HEK293 (cell line): ENCODE results near the gene SRD5A3.
A peak's percentile ranks its signal among the peaks of the same experiment; 100 is the strongest.

ENCODE experiments used
- CTCF ChIA-PET: fragments of 350-600 bp; formaldehyde crosslinking; extraction: SDS; loops from one replicate; lab custom pipeline; 2021; ENCODE audit warnings: antibody characterized with exemption; lab: Yijun Ruan, JAX
- POLR2A ChIA-PET: fragments of 300-600 bp; formaldehyde crosslinking; extraction: SDS; loops from one replicate; lab custom pipeline; 2020; ENCODE audit warnings: antibody characterized with exemption, inconsistent platforms; lab: Yijun Ruan, JAX
- H3K27ac ChIP-seq: fragments of 200-500 bp; sonication (Bioruptor generic); 2 replicates; pipeline ENCODE4 v1.5.1; 2014; ENCODE audit warnings: low read depth, low read length, control low read depth, inconsistent platforms; ENCODE audit errors: extremely low read depth
- H3K36me3 ChIP-seq, 2 experiments: fragments of 200-500 bp in 1 of 2; sonication (Bioruptor generic) in 1 of 2; 1 replicate in 1 of 2; 2 replicates in 1 of 2; pipeline ENCODE4 v1.5.1; 2014 to 2017; ENCODE audit warnings: inconsistent platforms in 2 of 2, low read length in 2 of 2; ENCODE audit not compliant: control insufficient read depth in 2 of 2, insufficient read depth in 1 of 2
- H3K4me1 ChIP-seq: fragments of 200-500 bp; sonication (Bioruptor generic); 2 replicates; pipeline ENCODE4 v1.5.1; 2014; ENCODE audit warnings: mild to moderate bottlenecking, low read length, inconsistent platforms; ENCODE audit not compliant: control insufficient read depth, insufficient read depth
- H3K4me3 ChIP-seq: 2 replicates; pipeline ENCODE4 v1.5.1; 2011; ENCODE audit warnings: low read depth, mild to moderate bottlenecking, control low read depth, low read length, moderate library complexity
- H3K9me3 ChIP-seq: fragments of 200-500 bp; sonication (Bioruptor generic); 2 replicates; pipeline ENCODE4 v1.5.1; 2014; ENCODE audit warnings: low read depth, low read length, inconsistent platforms; ENCODE audit not compliant: control insufficient read depth, insufficient read depth
- ATF2 ChIP-seq: fragments of 450-650 bp; formaldehyde crosslinking; IDR thresholded peaks from 2 replicates; pipeline ENCODE4 v1.5.1; 2016; ENCODE audit warnings: missing biosample characterization, missing genetic modification characterization, low read depth
- EGR2 ChIP-seq: fragments of 450-650 bp; formaldehyde crosslinking; IDR thresholded peaks from 2 replicates; pipeline ENCODE4 v1.5.1; 2016; ENCODE audit warnings: low read depth, missing biosample characterization, missing genetic modification characterization
- GFI1B ChIP-seq: fragments of 450-650 bp; formaldehyde crosslinking; IDR thresholded peaks from 2 replicates; pipeline ENCODE4 v1.5.1; 2016; ENCODE audit warnings: missing biosample characterization, missing genetic modification characterization
- ZNF121 ChIP-seq: fragments of 450-650 bp; formaldehyde crosslinking; IDR thresholded peaks from 2 replicates; pipeline ENCODE4 v1.5.1; 2016; ENCODE audit warnings: missing biosample characterization, missing genetic modification characterization
- ZNF133 ChIP-seq: fragments of 450-650 bp; formaldehyde crosslinking; IDR thresholded peaks from 2 replicates; pipeline ENCODE4 v1.5.1; 2016; ENCODE audit warnings: missing biosample characterization, missing genetic modification characterization
- ZNF169 ChIP-seq: fragments of 450-650 bp; formaldehyde crosslinking; IDR thresholded peaks from 2 replicates; pipeline ENCODE4 v1.5.1; 2016; ENCODE audit warnings: missing biosample characterization, missing genetic modification characterization
- ZNF23 ChIP-seq: fragments of 450-650 bp; formaldehyde crosslinking; IDR thresholded peaks from 2 replicates; pipeline ENCODE4 v1.5.1; 2016; ENCODE audit warnings: missing biosample characterization, missing genetic modification characterization, borderline replicate concordance
- ZNF292 ChIP-seq: fragments of 450-650 bp; formaldehyde crosslinking; IDR thresholded peaks from 2 replicates; pipeline ENCODE4 v1.5.1; 2016; ENCODE audit warnings: low read depth, missing biosample characterization, missing genetic modification characterization, borderline replicate concordance
- ZNF311 ChIP-seq: fragments of 450-650 bp; formaldehyde crosslinking; IDR thresholded peaks from 2 replicates; pipeline ENCODE4 v1.5.1; 2017; ENCODE audit warnings: missing biosample characterization, missing genetic modification characterization, borderline replicate concordance
- ZNF341 ChIP-seq: fragments of 450-650 bp; formaldehyde crosslinking; IDR thresholded peaks from 2 replicates; pipeline ENCODE4; 2016; ENCODE audit warnings: low read depth, missing biosample characterization, missing genetic modification characterization
- ZNF394 ChIP-seq: fragments of 450-650 bp; formaldehyde crosslinking; IDR thresholded peaks from 2 replicates; pipeline ENCODE4 v1.5.1; 2016; ENCODE audit warnings: missing biosample characterization, missing genetic modification characterization, mild to moderate bottlenecking, moderate library complexity, borderline replicate concordance
- ZNF48 ChIP-seq: fragments of 450-650 bp; formaldehyde crosslinking; IDR thresholded peaks from 2 replicates; pipeline ENCODE4 v1.5.1; 2016; ENCODE audit warnings: missing biosample characterization, missing genetic modification characterization
- ZNF521 ChIP-seq: fragments of 450-650 bp; formaldehyde crosslinking; IDR thresholded peaks from 2 replicates; pipeline ENCODE4 v1.5.1; 2017; ENCODE audit warnings: missing biosample characterization, mild to moderate bottlenecking, missing genetic modification characterization
- ZNF549 ChIP-seq: fragments of 450-650 bp; IDR thresholded peaks from 2 replicates; pipeline ENCODE4 v1.5.1; 2018; ENCODE audit warnings: missing biosample characterization, missing genetic modification characterization, mild to moderate bottlenecking, inconsistent platforms, moderate library complexity
- ZNF629 ChIP-seq: fragments of 450-650 bp; formaldehyde crosslinking; IDR thresholded peaks from 2 replicates; pipeline ENCODE4 v1.5.1; 2017; ENCODE audit warnings: missing biosample characterization, missing genetic modification characterization
- ZNF654 ChIP-seq: fragments of 450-650 bp; formaldehyde crosslinking; IDR thresholded peaks from 2 replicates; pipeline ENCODE4 v1.5.1; 2016; ENCODE audit warnings: low read depth, missing biosample characterization, missing genetic modification characterization
- ZNF768 ChIP-seq: fragments of 450-650 bp; formaldehyde crosslinking; IDR thresholded peaks from 2 replicates; pipeline ENCODE4 v1.5.1; 2018; ENCODE audit warnings: missing biosample characterization, mild to moderate bottlenecking, missing genetic modification characterization
- ZNF777 ChIP-seq: fragments of 450-650 bp; formaldehyde crosslinking; IDR thresholded peaks from 2 replicates; pipeline ENCODE4 v1.5.1; 2017; ENCODE audit warnings: missing biosample characterization, missing genetic modification characterization, borderline replicate concordance
- ZNF830 ChIP-seq: fragments of 450-650 bp; IDR thresholded peaks from 2 replicates; pipeline ENCODE4 v1.5.0; 2018; ENCODE audit warnings: missing biosample characterization, missing genetic modification characterization, low read depth, mild to moderate bottlenecking, moderate library complexity
- TF ChIP-seq, protein P1 (sequence below): fragments of 450-650 bp; formaldehyde crosslinking; IDR thresholded peaks from 2 replicates; pipeline ENCODE4 v1.5.1; 2016; ENCODE audit warnings: missing biosample characterization, missing genetic modification characterization

Gene SRD5A3

GRCh38 chr4:55399581-55399980 lies 53.5 kb downstream of the SRD5A3 start:
- Histone ChIP-seq H3K4me1 (no peaks in the 10 kb centered on the region), H3K4me3 (no peak overlapping the region), H3K27ac (no peak overlapping the region), H3K36me3 (peaks cover 0 to 38% of the 10 kb centered on the region in 2 experiments; a peak in 2 of 3 replicates), H3K9me3 (no peaks in the 10 kb centered on the region)
- TF ChIP-seq ZNF48 (tag by site-specific recombination) (no peak), ZNF23 (no peak), ZNF777 (tag by site-specific recombination) (no peak), ZNF521 (tag by site-specific recombination) (no peak), ZNF341 (tag by site-specific recombination) (no peak), ZNF292 (no peak), ZNF549 (no peak)
- ChIA-PET POLR2A (interaction anchor here (1.2 kb wide), 1 partner anchor 146 kb away, joined by 6 read pairs; no protein-coding TSS in a partner anchor), CTCF (interaction anchor here (0.6 kb wide), 1 partner anchor 332 kb away, joined by 3 read pairs; no protein-coding TSS in a partner anchor)

- H3K27ac ChIP-seq, result no peak overlapping the region
- 0 out of 2 replicates have a peak, but pooled peaks cover 2% of the 10 kb centered on the region for H3K4me1 ChIP-seq
- TF ChIP-seq ATF2 (tag by site-specific recombination) (peak; percentile 52; the same call in 1 of the 2 replicates), ZNF830 (tag by site-specific recombination) (no peak)
- TF ChIP-seq, protein P1, sequence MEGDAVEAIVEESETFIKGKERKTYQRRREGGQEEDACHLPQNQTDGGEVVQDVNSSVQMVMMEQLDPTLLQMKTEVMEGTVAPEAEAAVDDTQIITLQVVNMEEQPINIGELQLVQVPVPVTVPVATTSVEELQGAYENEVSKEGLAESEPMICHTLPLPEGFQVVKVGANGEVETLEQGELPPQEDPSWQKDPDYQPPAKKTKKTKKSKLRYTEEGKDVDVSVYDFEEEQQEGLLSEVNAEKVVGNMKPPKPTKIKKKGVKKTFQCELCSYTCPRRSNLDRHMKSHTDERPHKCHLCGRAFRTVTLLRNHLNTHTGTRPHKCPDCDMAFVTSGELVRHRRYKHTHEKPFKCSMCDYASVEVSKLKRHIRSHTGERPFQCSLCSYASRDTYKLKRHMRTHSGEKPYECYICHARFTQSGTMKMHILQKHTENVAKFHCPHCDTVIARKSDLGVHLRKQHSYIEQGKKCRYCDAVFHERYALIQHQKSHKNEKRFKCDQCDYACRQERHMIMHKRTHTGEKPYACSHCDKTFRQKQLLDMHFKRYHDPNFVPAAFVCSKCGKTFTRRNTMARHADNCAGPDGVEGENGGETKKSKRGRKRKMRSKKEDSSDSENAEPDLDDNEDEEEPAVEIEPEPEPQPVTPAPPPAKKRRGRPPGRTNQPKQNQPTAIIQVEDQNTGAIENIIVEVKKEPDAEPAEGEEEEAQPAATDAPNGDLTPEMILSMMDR (tag by site-specific recombination), result no peak
- H3K4me3 ChIP-seq, result no peak overlapping the region
- H3K36me3 ChIP-seq, result peaks cover 5 to 57% of the 10 kb centered on the region in 2 experiments; a peak in 2 of 3 replicates
- ChIA-PET CTCF (no interaction called here), POLR2A (no interaction called here)
- no peaks in the 10 kb centered on the region for H3K9me3 ChIP-seq
Observed at GRCh38 chr4:55405073-55405472, 59.0 kb downstream of the SRD5A3 start.

DNA sequence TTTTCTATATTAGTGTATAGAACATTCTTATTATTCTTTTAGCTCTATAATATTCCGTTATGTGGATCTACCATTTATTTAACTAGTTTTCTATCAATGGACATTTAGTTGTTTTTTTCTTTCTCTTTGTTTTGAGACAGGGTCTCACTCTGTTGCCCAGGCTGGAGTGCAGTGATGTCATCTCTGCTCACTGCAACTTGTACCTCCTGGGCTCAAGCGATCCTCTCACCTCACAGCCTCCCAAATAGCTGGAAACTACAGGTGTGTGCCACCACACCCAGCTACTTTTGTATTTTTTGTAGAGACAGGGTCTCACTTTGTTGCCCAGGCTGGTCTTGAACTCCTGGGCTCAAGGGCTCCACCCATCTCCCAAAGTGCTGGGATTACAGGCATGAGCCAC lies 60.5 kb downstream of the SRD5A3 start:
- Histone ChIP-seq H3K9me3 (no peaks in the 10 kb centered on the region), H3K36me3 (peaks cover 5 to 51% of the 10 kb centered on the region in 2 experiments; a peak in 2 of 3 replicates), H3K4me1 (0 out of 2 replicates have a peak, but pooled peaks cover 2% of the 10 kb centered on the region), H3K4me3 (no peak overlapping the region), H3K27ac (no peak overlapping the region)
- CTCF ChIA-PET, result interaction anchor here (0.7 kb wide), 1 partner anchor 37 kb away, joined by 3 read pairs; no protein-coding TSS in a partner anchor
- no peak for TF ChIP-seq ZNF629
- TF ChIP-seq ZNF169 (tag by site-specific recombination), result no peak
- no peak for TF ChIP-seq ZNF654 (tag by site-specific recombination)
- TF ChIP-seq ZNF48 (tag by site-specific recombination), result no peak
- TF ChIP-seq ZNF121 (tag by site-specific recombination), result peak; percentile 70; the same call in 1 of the 2 replicates
- no peak for TF ChIP-seq EGR2 (tag by site-specific recombination)
- POLR2A ChIA-PET, result no interaction called here

- ChIA-PET CTCF (interaction anchor here (0.6 to 0.7 kb wide), 3 partner anchors 36 to 748 kb away, joined by 3 read pairs; no protein-coding TSS in a partner anchor), POLR2A (no interaction called here)
- no peak overlapping the region for H3K27ac ChIP-seq
- TF ChIP-seq ZNF311 (no peak), GFI1B (tag by site-specific recombination) (no peak), ZNF133 (tag by site-specific recombination) (0 out of 2 replicates have a peak, but pooled peaks have one; percentile 49), ZNF394 (tag by site-specific recombination) (no peak), ZNF768 (tag by site-specific recombination) (no peak)
- peaks cover 5 to 56% of the 10 kb centered on the region in 2 experiments; a peak in 2 of 3 replicates for H3K36me3 ChIP-seq
- no peaks in the 10 kb centered on the region for H3K9me3 ChIP-seq
- H3K4me3 ChIP-seq, result no peak overlapping the region
- H3K4me1 ChIP-seq, result 0 out of 2 replicates have a peak, but pooled peaks cover 2% of the 10 kb centered on the region
Observed at GRCh38 chr4:55407119-55407518, 61.1 kb downstream of the SRD5A3 start.
